H1 (cell line): Measurements from ENCODE around the gene SIK1. TPM values are rescaled to one million over a fixed set of nuclear protein-coding genes. Genes with fewer than 3 reads are reported as not detected.
"Not testable (repeated sequence)": the region's sequence is repeated elsewhere in the genome, so short reads cannot be mapped to it uniquely, and the experiment has no call there.

Experiments
- CTCF ChIA-PET: fragments of 300-600 bp; sonication (Branson Sonifier 250); formaldehyde crosslinking; loops from one replicate; lab custom pipeline; 2021; ENCODE audit not compliant: partially characterized antibody; lab: Charles Lee
- POLR2A ChIA-PET: fragments of 300-600 bp; sonication (Branson Sonifier 250); formaldehyde crosslinking; loops from one replicate; lab custom pipeline; 2021; ENCODE audit warnings: inconsistent platforms; ENCODE audit not compliant: partially characterized antibody; lab: Charles Lee
- DNase-seq, 2 experiments: peaks; one replicate each; pipeline versions ENCODE4 v3.0.0 to v3.0.0-alpha.2; 2010 to 2022; ENCODE audit warnings: low spot score in 2 of 2, low read depth in 1 of 2, mixed read lengths in 1 of 2
- FAIRE-seq: peaks from 2 replicates; lab custom pipeline; 2011; peaks lifted over from hg19 to GRCh38; lab: Jason Lieb, UNC
- H2AFZ ChIP-seq: 2 replicates; pipeline ENCODE4 v1.8.1; 2012; ENCODE audit warnings: low read length, inconsistent platforms
- H2AK5ac ChIP-seq: 2 replicates; pipeline ENCODE4 v1.6.1; 2013; ENCODE audit warnings: low read depth, low read length
- H2BK120ac ChIP-seq: replicated peaks from 2 replicates; pipeline ENCODE3; 2013; ENCODE audit warnings: low read depth, low read length, inconsistent platforms
- H2BK12ac ChIP-seq: 2 replicates; pipeline ENCODE4 v1.6.1; 2013; ENCODE audit warnings: low read depth, low read length
- H2BK15ac ChIP-seq: 2 replicates; pipeline ENCODE4 v1.6.1; 2013; ENCODE audit warnings: low read length
- H2BK20ac ChIP-seq: 2 replicates; pipeline ENCODE4 v1.6.1; 2013; ENCODE audit warnings: low read length
- H2BK5ac ChIP-seq: 2 replicates; pipeline ENCODE4 v1.6.1; 2013; ENCODE audit warnings: low read depth, low read length
- H3K14ac ChIP-seq: 2 replicates; pipeline ENCODE4 v1.6.1; 2013; ENCODE audit warnings: inconsistent platforms; ENCODE audit not compliant: insufficient read length
- H3K18ac ChIP-seq: 2 replicates; pipeline ENCODE4 v1.6.1; 2013; ENCODE audit warnings: low read length; ENCODE audit errors: extremely low read depth
- H3K23ac ChIP-seq: 2 replicates; pipeline ENCODE4 v1.6.1; 2013; ENCODE audit warnings: inconsistent platforms; ENCODE audit not compliant: insufficient read length
- H3K23me2 ChIP-seq: 2 replicates; pipeline ENCODE4 v1.6.1; 2013; ENCODE audit warnings: low read depth, low read length
- H3K27ac ChIP-seq: 2 replicates; pipeline ENCODE4 v1.6.1; 2011; ENCODE audit warnings: low read depth, low read length, inconsistent platforms
- H3K27me3 ChIP-seq, 4 experiments: replicated peaks in 1 of 4; 1 replicate in 1 of 4; 2 replicates in 3 of 4; pipeline versions ENCODE4 v1.6.1 to v1.8.1; 2011 to 2013; ENCODE audit warnings: low read length in 3 of 4, mild to moderate bottlenecking in 3 of 4, inconsistent platforms in 2 of 4, mixed read lengths in 2 of 4, moderate library complexity in 1 of 4; ENCODE audit not compliant: control insufficient read depth in 3 of 4, insufficient read depth in 3 of 4; ENCODE audit errors: extremely low read depth in 1 of 4
- H3K36me3 ChIP-seq, 4 experiments: 2 replicates each; pipeline versions ENCODE4 v1.6.1 to v1.8.1; 2011 to 2013; ENCODE audit warnings: mild to moderate bottlenecking in 4 of 4, low read length in 3 of 4, moderate library complexity in 2 of 4, control low read depth in 1 of 4, inconsistent platforms in 1 of 4; ENCODE audit not compliant: insufficient read depth in 4 of 4, control insufficient read depth in 2 of 4
- H3K4ac ChIP-seq: replicated peaks from 2 replicates; pipeline ENCODE3; 2013; ENCODE audit warnings: low read length, low read depth, mixed read lengths, inconsistent platforms; ENCODE audit not compliant: insufficient read length
- H3K4me1 ChIP-seq, 4 experiments: replicated peaks in 1 of 4; 1 replicate in 1 of 4; 2 replicates in 3 of 4; pipeline versions ENCODE4 v1.6.1 to v1.8.1; 2011 to 2013; ENCODE audit warnings: low read length in 3 of 4, inconsistent platforms in 2 of 4, mixed read lengths in 1 of 4; ENCODE audit not compliant: insufficient read depth in 4 of 4, control insufficient read depth in 3 of 4
- H3K4me2 ChIP-seq, 2 experiments: 2 replicates each; pipeline versions ENCODE4 v1.6.1 to v1.8.1; 2011 to 2013; ENCODE audit warnings: low read depth in 2 of 2, low read length in 2 of 2, control low read depth in 1 of 2, inconsistent platforms in 1 of 2, mild to moderate bottlenecking in 1 of 2; ENCODE audit not compliant: insufficient read depth in 1 of 2
- H3K4me3 ChIP-seq, 4 experiments: fragments of 200-600, 300-600 bp in 1 of 4; sonication (generic), shearing (Covaris generic), sonication (Bioruptor Twin) in 1 of 4; 2 replicates each; pipeline versions ENCODE4 v1.5.1 to v1.8.1; 2011 to 2016; ENCODE audit warnings: low read length in 4 of 4, low read depth in 3 of 4, control low read depth in 2 of 4, inconsistent platforms in 2 of 4, mild to moderate bottlenecking in 2 of 4, mixed read lengths in 1 of 4, moderate library complexity in 1 of 4; ENCODE audit not compliant: insufficient read depth in 2 of 4; ENCODE audit errors: extremely low read depth in 1 of 4
- H3K56ac ChIP-seq: replicated peaks from 2 replicates; pipeline ENCODE3; 2013; ENCODE audit warnings: low read depth, mild to moderate bottlenecking, mixed read lengths, low read length, inconsistent platforms; ENCODE audit not compliant: insufficient read length
- H3K79me1 ChIP-seq: 2 replicates; pipeline ENCODE4 v1.6.1; 2013; ENCODE audit warnings: low read depth, low read length, control low read depth
- H3K79me2 ChIP-seq, 2 experiments: 2 replicates each; pipeline versions ENCODE4 v1.6.1 to v1.8.1; 2012 to 2013; ENCODE audit warnings: low read length in 2 of 2, mild to moderate bottlenecking in 2 of 2, inconsistent platforms in 1 of 2; ENCODE audit not compliant: insufficient read depth in 2 of 2, control insufficient read depth in 1 of 2
- H3K9ac ChIP-seq, 4 experiments: replicated peaks in 1 of 4; 1 replicate in 1 of 4; 2 replicates in 3 of 4; pipeline versions ENCODE4 v1.6.1 to v1.8.1; 2011 to 2013; ENCODE audit warnings: low read depth in 3 of 4, low read length in 3 of 4, control low read depth in 2 of 4, mild to moderate bottlenecking in 2 of 4, moderate library complexity in 2 of 4, inconsistent platforms in 1 of 4; ENCODE audit errors: extremely low read depth in 1 of 4
- H3K9me3 ChIP-seq, 2 experiments: 2 replicates each; pipeline versions ENCODE4 v1.6.1 to v1.8.1; 2012 to 2013; ENCODE audit warnings: mild to moderate bottlenecking in 2 of 2, moderate library complexity in 2 of 2, control low read depth in 1 of 2, inconsistent platforms in 1 of 2, low read depth in 1 of 2, low read length in 1 of 2, mixed read lengths in 1 of 2; ENCODE audit not compliant: insufficient read depth in 2 of 2
- H4K20me1 ChIP-seq, 2 experiments: replicated peaks in 1 of 2; 2 replicates each; pipeline versions ENCODE3 to v1.8.1; 2011 to 2013; ENCODE audit warnings: inconsistent platforms in 2 of 2, low read length in 2 of 2, mild to moderate bottlenecking in 1 of 2; ENCODE audit not compliant: insufficient read depth in 2 of 2, control insufficient read depth in 1 of 2
- H4K5ac ChIP-seq: 2 replicates; pipeline ENCODE4 v1.6.1; 2013; ENCODE audit warnings: low read length, low read depth, mixed read lengths, inconsistent platforms; ENCODE audit not compliant: insufficient read length
- H4K8ac ChIP-seq: 2 replicates; pipeline ENCODE4 v1.8.0; 2013; ENCODE audit warnings: mild to moderate bottlenecking, moderate library complexity, low read length, inconsistent platforms; ENCODE audit not compliant: insufficient read depth; ENCODE audit errors: extremely low read depth
- H4K91ac ChIP-seq: replicated peaks from 2 replicates; pipeline ENCODE3; 2013; ENCODE audit warnings: low read length, mixed read lengths, inconsistent platforms; ENCODE audit not compliant: insufficient read length
- WGBS, 2 experiments: shearing (Covaris generic) in 1 of 2; methylation state at CpG; one replicate each; pipeline versions ENCODE4 v1.1.6 to v1.1.7; 2013 to 2015; ENCODE audit warnings: low lambda C conversion rate in 2 of 2, mixed read lengths in 2 of 2, inconsistent platforms in 1 of 2, low coverage in 1 of 2, missing lambda C conversion rate in 1 of 2; ENCODE audit not compliant: insufficient replicate concordance in 2 of 2, insufficient coverage in 1 of 2, insufficient read length in 1 of 2; ENCODE audit errors: extremely low coverage in 1 of 2, missing lambda C conversion rate in 1 of 2; 5-methylcytosine and 5-hydroxymethylcytosine counted together
- polyA plus RNA-seq, 7 experiments: library from polyadenylated mRNA; depleted of rRNA in 3 of 7; stranded (reverse) in 5 of 7; unstranded in 2 of 7; fragments of >200 nt in 5 of 7; fragments of 200-250 nt in 2 of 7; gene quantifications; 1 replicate in 5 of 7; 2 replicates in 1 of 7; 4 replicates in 1 of 7; pipeline versions ENCODE4 v1.2.1 to v1.2.3, GENCODE V29; 2011 to 2013; ENCODE audit warnings: missing spikeins in 2 of 7, mixed read lengths in 2 of 7
- total RNA-seq: library from RNA; stranded (reverse); fragmentation: NEBNext Ultra II Directional; extraction: Animal tissue kit (Norgen Biotek cat#: 25700); gene quantifications from 2 replicates; pipeline ENCODE4 v1.2.1, GENCODE V29; 2021

The SIK1 gene
- total and polyA plus RNA-seq, 2 of the 8 experiments (the other 6 are each of a cell fraction or from before 2014, with no cell fraction given), result 1.5 to 6.7 TPM

GRCh38 chr21:43458995-43459394 is 32.1 kb upstream of the SIK1 start:
- H4K8ac ChIP-seq, H3K4ac ChIP-seq, H4K20me1 ChIP-seq, CTCF ChIA-PET, H2BK5ac ChIP-seq, DNase-seq, H3K27ac ChIP-seq, H2BK15ac ChIP-seq, H2AFZ ChIP-seq, H3K14ac ChIP-seq, H3K79me1 ChIP-seq, H2BK120ac ChIP-seq, H3K27me3 ChIP-seq, H3K4me1 ChIP-seq, H3K56ac ChIP-seq, H3K9me3 ChIP-seq, H4K5ac ChIP-seq, H2BK20ac ChIP-seq, H3K36me3 ChIP-seq, FAIRE-seq, H3K9ac ChIP-seq, H3K79me2 ChIP-seq, H3K18ac ChIP-seq, H2BK12ac ChIP-seq, H4K91ac ChIP-seq, POLR2A ChIA-PET, H2AK5ac ChIP-seq, H3K4me3 ChIP-seq, H3K23me2 ChIP-seq, H3K4me2 ChIP-seq, H3K23ac ChIP-seq: not testable (repeated sequence)
- no CpG with 5 or more reads among the region's 12 CpGs for WGBS, 2 experiments

- H3K4me3 ChIP-seq, H3K23ac ChIP-seq, H4K8ac ChIP-seq, H3K4ac ChIP-seq, H3K4me1 ChIP-seq, H3K4me2 ChIP-seq, H4K20me1 ChIP-seq, H2BK5ac ChIP-seq, POLR2A ChIA-PET, CTCF ChIA-PET, H3K27me3 ChIP-seq, H2AFZ ChIP-seq, H3K79me1 ChIP-seq, H3K9ac ChIP-seq, H2BK120ac ChIP-seq, FAIRE-seq, H4K5ac ChIP-seq, H3K56ac ChIP-seq, H2BK20ac ChIP-seq, H3K23me2 ChIP-seq, H3K9me3 ChIP-seq, H2BK15ac ChIP-seq, H3K79me2 ChIP-seq, H3K14ac ChIP-seq, DNase-seq, H3K36me3 ChIP-seq, H4K91ac ChIP-seq, H3K27ac ChIP-seq, H2BK12ac ChIP-seq, H3K18ac ChIP-seq, H2AK5ac ChIP-seq: not testable (repeated sequence)
- WGBS, 2 experiments, result no CpG with 5 or more reads among the region's 33 CpGs
Observed at GRCh38 chr21:43456616-43457314, 29.8 kb upstream of the SIK1 start.
